GM23338 (cell line): Measurements from ENCODE around the gene SYNPO2. TPM values are rescaled to one million over a fixed set of nuclear protein-coding genes. Genes with fewer than 3 reads are reported as not detected.

ENCODE experiments used
- ATAC-seq: fragments of 200-7000 bp; cut with Tn5 transposase; 3 replicates; pipeline ENCODE4 v1.9.1; 2020
- DNase-seq: peaks from one replicate; pipeline ENCODE4 v3.0.0-alpha.2; 2015; ENCODE audit warnings: low spot score
- H2AFZ ChIP-seq: fragments of 200-600 bp; sonication (generic); 2 replicates; pipeline ENCODE4 v1.8.0; 2016; ENCODE audit warnings: antibody characterized with exemption, mild to moderate bottlenecking, moderate library complexity
- H3F3A ChIP-seq: fragments of 200-600 bp; sonication (generic); replicated peaks from 2 replicates; pipeline ENCODE4 v1.8.0; 2017; ENCODE audit warnings: antibody characterized with exemption, mixed run types, low read depth
- H3K27ac ChIP-seq: fragments of 200-600 bp; sonication (generic); 2 replicates; pipeline ENCODE4 v1.6.1; 2016; ENCODE audit warnings: low read depth
- H3K27me3 ChIP-seq: fragments of 200-600 bp; sonication (generic); 2 replicates; pipeline ENCODE4 v1.8.0; 2016; ENCODE audit warnings: mild to moderate bottlenecking, mixed run types, moderate library complexity; ENCODE audit not compliant: insufficient read depth
- H3K36me3 ChIP-seq: fragments of 200-600 bp; sonication (generic); 2 replicates; pipeline ENCODE4 v1.8.0; 2016; ENCODE audit warnings: mild to moderate bottlenecking; ENCODE audit not compliant: insufficient read depth
- H3K4me1 ChIP-seq: fragments of 200-600 bp; sonication (generic); 2 replicates; pipeline ENCODE4 v1.8.0; 2016; ENCODE audit warnings: mild to moderate bottlenecking, moderate library complexity; ENCODE audit not compliant: insufficient read depth
- H3K4me2 ChIP-seq: fragments of 200-600 bp; sonication (generic); 2 replicates; pipeline ENCODE4 v1.7.1; 2017; ENCODE audit warnings: mixed run types
- H3K4me3 ChIP-seq: fragments of 200-600 bp; sonication (generic); 2 replicates; pipeline ENCODE4 v1.6.1; 2016; ENCODE audit warnings: mixed run types
- H3K79me2 ChIP-seq: fragments of 200-600 bp; sonication (generic); replicated peaks from 2 replicates; pipeline ENCODE4 v1.8.0; 2017; ENCODE audit warnings: mild to moderate bottlenecking; ENCODE audit not compliant: insufficient read depth
- H3K9me2 ChIP-seq: fragments of 200-600 bp; sonication (generic); 2 replicates; pipeline ENCODE4 v1.8.0; 2017; ENCODE audit not compliant: insufficient read depth
- H4K20me1 ChIP-seq: fragments of 200-600 bp; sonication (generic); replicated peaks from 2 replicates; pipeline ENCODE4 v1.8.0; 2017; ENCODE audit warnings: mild to moderate bottlenecking; ENCODE audit not compliant: insufficient read depth
- H3K27ac Mint-ChIP-seq: 2 replicates; pipeline ENCODE4 v1.8.0; 2020; ENCODE audit warnings: inconsistent platforms, mild to moderate bottlenecking, moderate library complexity, mixed read lengths
- H3K27me3 Mint-ChIP-seq: 3 replicates; pipeline ENCODE4 v1.8.0; 2022; ENCODE audit warnings: low read depth, mild to moderate bottlenecking, moderate library complexity, mixed read lengths, inconsistent platforms; ENCODE audit not compliant: insufficient read depth, poor library complexity
- H3K36me3 Mint-ChIP-seq: 3 replicates; pipeline ENCODE4 v1.8.0; 2021; ENCODE audit warnings: low read depth, mild to moderate bottlenecking, inconsistent platforms, moderate library complexity, mixed read lengths
- H3K4me1 Mint-ChIP-seq: 3 replicates; pipeline ENCODE4 v1.8.0; 2020; ENCODE audit warnings: mild to moderate bottlenecking, inconsistent platforms, mixed read lengths
- H3K4me3 Mint-ChIP-seq: 3 replicates; pipeline ENCODE4 v1.8.0; 2021; ENCODE audit warnings: moderate library complexity, mild to moderate bottlenecking, inconsistent platforms, mixed read lengths
- H3K9me3 Mint-ChIP-seq: 3 replicates; pipeline ENCODE4 v1.8.0; 2020; ENCODE audit warnings: moderate library complexity, mild to moderate bottlenecking, inconsistent platforms, mixed read lengths
- CREB1 ChIP-seq: fragments of 250-450 bp; sonication (Bioruptor Pico); IDR thresholded peaks from 2 replicates; pipeline ENCODE4 v1.5.0; 2020; ENCODE audit warnings: low read depth, mild to moderate bottlenecking, moderate library complexity
- EZH2 ChIP-seq: fragments of 200-600 bp; sonication (generic); IDR thresholded peaks from one replicate; pipeline ENCODE4 v1.8.0; 2017; ENCODE audit warnings: antibody characterized with exemption, mild to moderate bottlenecking, low read depth; ENCODE audit not compliant: unreplicated experiment
- EZH2phosphoT487 ChIP-seq: fragments of 200-600 bp; sonication (generic); IDR thresholded peaks from one replicate; pipeline ENCODE4 v1.8.1; 2018; ENCODE audit warnings: antibody characterized with exemption; ENCODE audit not compliant: unreplicated experiment
- JUNB ChIP-seq: IDR thresholded peaks from one replicate; pipeline ENCODE4 v1.6.1; 2016; ENCODE audit warnings: antibody characterized with exemption; ENCODE audit not compliant: unreplicated experiment
- POLR2AphosphoS5 ChIP-seq: IDR thresholded peaks from 2 replicates; pipeline ENCODE4 v1.6.1; 2016; ENCODE audit warnings: antibody characterized with exemption, low read depth
- STAT1 ChIP-seq: IDR thresholded peaks from one replicate; pipeline ENCODE4 v1.6.1; 2016; ENCODE audit warnings: antibody characterized with exemption; ENCODE audit not compliant: unreplicated experiment
- ZNF462 ChIP-seq: fragments of 250-450 bp; sonication (Bioruptor Pico); IDR thresholded peaks from 2 replicates; pipeline ENCODE4 v1.5.0; 2020; ENCODE audit warnings: mild to moderate bottlenecking, moderate library complexity
- polyA plus RNA-seq: library from polyadenylated mRNA; unstranded; fragments of >200 nt; fragmentation: Nextera tagmentation; extraction: Ambion mirVana; gene quantifications from 2 replicates; pipeline ENCODE4 v1.2.1, GENCODE V29; 2016
- total RNA-seq: library from RNA; depleted of rRNA; stranded (reverse); fragments of >200 nt; shearing (Covaris generic); gene quantifications from 2 replicates; pipeline ENCODE4 v1.2.3, GENCODE V29; 2014
- TF ChIP-seq, protein P1 (sequence below): IDR thresholded peaks from one replicate; pipeline ENCODE4 v1.6.1; 2018; ENCODE audit warnings: antibody characterized with exemption; ENCODE audit not compliant: unreplicated experiment
- TF ChIP-seq, protein P2 (sequence below): IDR thresholded peaks from 2 replicates; pipeline ENCODE4 v1.6.1; 2016; ENCODE audit warnings: antibody characterized with exemption

Gene SYNPO2
- total and polyA plus RNA-seq, 2 experiments from 2014 or later = 2.1 to 3.4 TPM

DNA sequence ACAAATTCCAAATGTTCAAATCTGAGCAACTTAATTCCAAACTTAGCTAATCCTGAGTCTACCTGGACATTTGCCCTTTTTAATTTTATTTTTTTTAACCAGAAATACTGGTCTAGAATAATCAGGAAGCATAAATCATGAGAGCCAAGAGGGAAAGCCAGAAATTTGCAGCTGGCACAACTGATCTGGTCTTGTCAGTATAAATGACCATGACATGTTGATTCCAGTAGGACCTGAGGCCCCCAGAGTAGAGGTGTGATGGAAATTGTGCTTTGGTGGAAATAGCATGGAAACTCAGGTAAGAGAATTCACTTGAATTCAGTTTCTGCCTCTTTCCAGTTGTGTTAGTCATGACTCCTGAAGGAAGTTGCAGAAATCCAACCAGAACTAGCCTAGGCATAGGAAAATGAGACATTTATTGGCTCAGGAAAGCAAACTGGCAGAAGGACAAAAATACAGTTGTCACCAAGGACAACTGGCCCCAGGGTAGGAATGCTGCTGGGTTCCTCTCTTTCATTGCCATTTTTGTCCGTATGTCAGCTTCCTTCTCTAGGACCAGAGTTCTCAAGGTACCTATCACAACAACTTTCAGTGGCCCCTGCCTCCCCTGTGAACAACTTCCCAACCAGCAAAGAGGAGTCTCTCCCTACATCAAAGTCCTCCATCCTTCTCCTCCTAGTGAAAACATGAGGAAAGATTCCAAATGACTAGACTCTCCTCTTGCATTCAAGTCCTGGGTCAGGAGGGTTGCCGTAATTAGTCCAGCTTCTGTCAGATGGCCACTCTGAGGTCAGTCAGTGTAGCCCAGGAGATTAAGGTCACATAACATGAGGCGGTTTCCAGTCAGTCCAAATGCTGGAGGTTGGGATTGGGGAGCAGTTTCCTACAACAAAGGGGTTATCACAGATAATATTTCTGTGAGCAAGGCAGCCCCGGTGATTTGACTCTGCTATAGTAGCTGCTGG, 217.7 kb downstream of the SYNPO2 start (continued):
- TF ChIP-seq, protein P1, sequence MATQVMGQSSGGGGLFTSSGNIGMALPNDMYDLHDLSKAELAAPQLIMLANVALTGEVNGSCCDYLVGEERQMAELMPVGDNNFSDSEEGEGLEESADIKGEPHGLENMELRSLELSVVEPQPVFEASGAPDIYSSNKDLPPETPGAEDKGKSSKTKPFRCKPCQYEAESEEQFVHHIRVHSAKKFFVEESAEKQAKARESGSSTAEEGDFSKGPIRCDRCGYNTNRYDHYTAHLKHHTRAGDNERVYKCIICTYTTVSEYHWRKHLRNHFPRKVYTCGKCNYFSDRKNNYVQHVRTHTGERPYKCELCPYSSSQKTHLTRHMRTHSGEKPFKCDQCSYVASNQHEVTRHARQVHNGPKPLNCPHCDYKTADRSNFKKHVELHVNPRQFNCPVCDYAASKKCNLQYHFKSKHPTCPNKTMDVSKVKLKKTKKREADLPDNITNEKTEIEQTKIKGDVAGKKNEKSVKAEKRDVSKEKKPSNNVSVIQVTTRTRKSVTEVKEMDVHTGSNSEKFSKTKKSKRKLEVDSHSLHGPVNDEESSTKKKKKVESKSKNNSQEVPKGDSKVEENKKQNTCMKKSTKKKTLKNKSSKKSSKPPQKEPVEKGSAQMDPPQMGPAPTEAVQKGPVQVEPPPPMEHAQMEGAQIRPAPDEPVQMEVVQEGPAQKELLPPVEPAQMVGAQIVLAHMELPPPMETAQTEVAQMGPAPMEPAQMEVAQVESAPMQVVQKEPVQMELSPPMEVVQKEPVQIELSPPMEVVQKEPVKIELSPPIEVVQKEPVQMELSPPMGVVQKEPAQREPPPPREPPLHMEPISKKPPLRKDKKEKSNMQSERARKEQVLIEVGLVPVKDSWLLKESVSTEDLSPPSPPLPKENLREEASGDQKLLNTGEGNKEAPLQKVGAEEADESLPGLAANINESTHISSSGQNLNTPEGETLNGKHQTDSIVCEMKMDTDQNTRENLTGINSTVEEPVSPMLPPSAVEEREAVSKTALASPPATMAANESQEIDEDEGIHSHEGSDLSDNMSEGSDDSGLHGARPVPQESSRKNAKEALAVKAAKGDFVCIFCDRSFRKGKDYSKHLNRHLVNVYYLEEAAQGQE = no peak
- TF ChIP-seq STAT1 = no peak

GRCh38 chr4:119110121-119110520, 221.5 kb downstream of the SYNPO2 start:
- Histone ChIP-seq H4K20me1 (no peaks in the 10 kb centered on the region), H3K27me3 (no peaks in the 10 kb centered on the region), H3K36me3 (no peaks in the 10 kb centered on the region), H3K27ac (no peak overlapping the region), H3K79me2 (no peaks in the 10 kb centered on the region), H3K4me3 (no peak overlapping the region), H3F3A (no peaks in the 10 kb centered on the region), H3K4me2 (no peak overlapping the region), H3K4me1 (no peaks in the 10 kb centered on the region), H2AFZ (no peak overlapping the region), H3K9me2 (no peaks in the 10 kb centered on the region)
- DNase-seq (no peak), ATAC-seq (no peak)
- H3K36me3 Mint-ChIP-seq = no peaks in the 10 kb centered on the region
- H3K4me3 Mint-ChIP-seq = no peak overlapping the region
- no peaks in the 10 kb centered on the region for H3K4me1 Mint-ChIP-seq
- H3K9me3 Mint-ChIP-seq = no peaks in the 10 kb centered on the region
- H3K27ac Mint-ChIP-seq = no peak overlapping the region
- no peaks in the 10 kb centered on the region for H3K27me3 Mint-ChIP-seq
- TF ChIP-seq EZH2 = no peak
- TF ChIP-seq, protein P1 = no peak
- no peak for TF ChIP-seq CREB1 (CRISPR knock-in tag)
- no peak for TF ChIP-seq ZNF462 (CRISPR knock-in tag)
- no peak for TF ChIP-seq EZH2phosphoT487
- no peak for TF ChIP-seq JUNB
- no peak for TF ChIP-seq POLR2AphosphoS5
- TF ChIP-seq, protein P2, sequence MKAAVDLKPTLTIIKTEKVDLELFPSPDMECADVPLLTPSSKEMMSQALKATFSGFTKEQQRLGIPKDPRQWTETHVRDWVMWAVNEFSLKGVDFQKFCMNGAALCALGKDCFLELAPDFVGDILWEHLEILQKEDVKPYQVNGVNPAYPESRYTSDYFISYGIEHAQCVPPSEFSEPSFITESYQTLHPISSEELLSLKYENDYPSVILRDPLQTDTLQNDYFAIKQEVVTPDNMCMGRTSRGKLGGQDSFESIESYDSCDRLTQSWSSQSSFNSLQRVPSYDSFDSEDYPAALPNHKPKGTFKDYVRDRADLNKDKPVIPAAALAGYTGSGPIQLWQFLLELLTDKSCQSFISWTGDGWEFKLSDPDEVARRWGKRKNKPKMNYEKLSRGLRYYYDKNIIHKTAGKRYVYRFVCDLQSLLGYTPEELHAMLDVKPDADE = no peak
